Suprapubic skin (tissue), 3 donors: ENCODE data around the gene MGAT5B.

Experiments used
- CTCF ChIP-seq, 2 donors: fragments of 200-600 bp in 1 of 2; fragments of 450-650 bp in 1 of 2; sonication (generic) in 1 of 2; IDR thresholded peaks; one replicate each; pipeline ENCODE4 v1.5.1; 2016 to 2019; ENCODE audit warnings: antibody characterized with exemption in 2 of 2, mild to moderate bottlenecking in 1 of 2, moderate library complexity in 1 of 2
- EP300 ChIP-seq: sonication (generic); formaldehyde crosslinking; IDR thresholded peaks from one replicate; pipeline ENCODE4 v1.6.1; 2017; ENCODE audit warnings: antibody characterized with exemption
- POLR2A ChIP-seq, 2 donors: fragments of 450-650 bp; IDR thresholded peaks; one replicate each; pipeline ENCODE4 v1.6.1; 2017; ENCODE audit warnings: antibody characterized with exemption in 2 of 2, mild to moderate bottlenecking in 2 of 2, moderate library complexity in 2 of 2

GRCh38 chr17:76992891-76993290 is 124.7 kb downstream of the MGAT5B start:
- TF ChIP-seq CTCF (IDR thresholded peaks at IDR 0.05) (no peak), EP300 (no peak), POLR2A (IDR thresholded peaks at IDR 0.05) (no peak)
